ENCODE measurements around the gene PPP6R3. TPM values are rescaled to one million over a fixed set of nuclear protein-coding genes. Genes with fewer than 3 reads are reported as not detected.
A peak's percentile ranks its signal among the peaks of the same experiment; 100 is the strongest.

The PPP6R3 gene
- total RNA-seq, 2 experiments from 2014 or later = 95.4 to 103 TPM

DNA sequence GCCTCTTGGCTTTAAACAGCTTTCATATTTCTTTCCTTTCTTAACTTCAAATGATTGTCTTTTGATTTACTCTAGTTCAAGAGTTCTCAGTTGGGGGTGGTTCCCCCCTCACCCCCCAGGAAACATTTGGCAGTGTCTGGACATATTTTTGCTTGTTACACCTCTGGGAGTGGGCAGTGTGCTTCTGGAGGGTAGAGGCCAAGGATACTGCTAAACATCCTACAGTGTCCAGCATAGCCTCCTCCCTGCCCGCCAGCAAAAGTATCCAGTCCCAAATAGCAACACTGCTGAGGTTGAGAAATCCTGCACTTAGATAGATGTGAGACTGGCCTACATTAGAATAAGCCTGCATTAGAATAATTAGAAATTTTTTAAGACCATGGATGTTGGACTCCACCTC lies 3.2 kb downstream of the PPP6R3 start:
- intact Hi-C loops (cut with micrococcal nuclease) = no loop called here
- Mint-ChIP-seq H3K9me3 (no peaks in the 10 kb centered on the region), H3K27me3 (no peaks in the 10 kb centered on the region), H3K4me1 (ENCODE audit: low read depth) (peaks cover 53% of the 10 kb centered on the region), H3K36me3 (ENCODE audit: low read depth) (peaks cover 34% of the 10 kb centered on the region), H3K4me3 (peak overlapping the region; percentile 85), H3K27ac (peak overlapping the region; percentile 50)
- POLR2A ChIA-PET = interaction anchor here (1.5 kb wide), 2 partner anchors 14 to 166 kb away, joined by 3 read pairs; no protein-coding TSS in a partner anchor
- no peak for ATAC-seq
- TF ChIP-seq, protein P1, sequence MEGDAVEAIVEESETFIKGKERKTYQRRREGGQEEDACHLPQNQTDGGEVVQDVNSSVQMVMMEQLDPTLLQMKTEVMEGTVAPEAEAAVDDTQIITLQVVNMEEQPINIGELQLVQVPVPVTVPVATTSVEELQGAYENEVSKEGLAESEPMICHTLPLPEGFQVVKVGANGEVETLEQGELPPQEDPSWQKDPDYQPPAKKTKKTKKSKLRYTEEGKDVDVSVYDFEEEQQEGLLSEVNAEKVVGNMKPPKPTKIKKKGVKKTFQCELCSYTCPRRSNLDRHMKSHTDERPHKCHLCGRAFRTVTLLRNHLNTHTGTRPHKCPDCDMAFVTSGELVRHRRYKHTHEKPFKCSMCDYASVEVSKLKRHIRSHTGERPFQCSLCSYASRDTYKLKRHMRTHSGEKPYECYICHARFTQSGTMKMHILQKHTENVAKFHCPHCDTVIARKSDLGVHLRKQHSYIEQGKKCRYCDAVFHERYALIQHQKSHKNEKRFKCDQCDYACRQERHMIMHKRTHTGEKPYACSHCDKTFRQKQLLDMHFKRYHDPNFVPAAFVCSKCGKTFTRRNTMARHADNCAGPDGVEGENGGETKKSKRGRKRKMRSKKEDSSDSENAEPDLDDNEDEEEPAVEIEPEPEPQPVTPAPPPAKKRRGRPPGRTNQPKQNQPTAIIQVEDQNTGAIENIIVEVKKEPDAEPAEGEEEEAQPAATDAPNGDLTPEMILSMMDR (IDR thresholded peaks at IDR 0.05) = no peak
- CTCF ChIA-PET = no interaction called here
- no peak for DNase-seq

DNA sequence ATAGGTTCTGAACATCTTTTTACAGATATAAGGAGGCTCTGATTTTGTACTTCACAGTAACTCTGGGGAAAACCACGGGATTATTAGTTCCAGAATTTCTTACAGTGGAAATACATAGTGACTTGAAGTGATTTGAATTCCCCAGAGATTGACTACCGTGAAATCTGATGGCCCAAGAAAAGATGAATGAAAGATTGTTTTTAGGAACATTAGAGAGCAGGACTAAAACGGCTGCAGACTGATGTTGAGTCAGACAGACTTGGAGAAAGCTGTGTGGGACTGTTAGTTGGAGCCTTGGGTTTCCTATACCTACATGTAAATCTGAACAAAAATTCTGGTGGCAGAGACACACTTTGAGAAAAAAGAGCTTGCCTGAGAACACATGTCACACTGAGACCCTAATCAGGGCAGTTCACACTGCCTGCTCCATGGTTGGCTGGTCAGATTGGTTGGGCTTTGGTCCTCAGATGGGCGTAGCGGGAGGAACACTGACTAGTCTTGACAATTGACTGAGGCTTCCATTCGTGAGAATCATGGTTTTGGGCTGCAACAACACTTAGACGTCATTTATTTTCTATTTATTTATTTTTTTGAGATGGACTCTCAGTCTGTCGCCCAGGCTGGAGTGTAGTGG lies 6.8 kb downstream of the PPP6R3 start:
- POLR2A ChIA-PET = interaction anchor here (1.0 kb wide), 1 partner anchor 67 kb away, joined by 3 read pairs; no protein-coding TSS in a partner anchor
- TF ChIP-seq, protein P1 (IDR thresholded peaks at IDR 0.05) = no peak
- no peaks in the 10 kb centered on the region for H3K27me3 Mint-ChIP-seq
- H3K27ac Mint-ChIP-seq = no peak overlapping the region
- intact Hi-C loops (cut with micrococcal nuclease) = no loop called here
- H3K36me3 Mint-ChIP-seq (ENCODE audit: low read depth) = peaks cover 42% of the 10 kb centered on the region
- peaks cover 86% of the 10 kb centered on the region for H3K4me1 Mint-ChIP-seq (ENCODE audit: low read depth)
- H3K4me3 Mint-ChIP-seq = no peak overlapping the region
- DNase-seq = no peak
- H3K9me3 Mint-ChIP-seq = no peaks in the 10 kb centered on the region
- CTCF ChIA-PET = no interaction called here
- no peak for ATAC-seq

DNA sequence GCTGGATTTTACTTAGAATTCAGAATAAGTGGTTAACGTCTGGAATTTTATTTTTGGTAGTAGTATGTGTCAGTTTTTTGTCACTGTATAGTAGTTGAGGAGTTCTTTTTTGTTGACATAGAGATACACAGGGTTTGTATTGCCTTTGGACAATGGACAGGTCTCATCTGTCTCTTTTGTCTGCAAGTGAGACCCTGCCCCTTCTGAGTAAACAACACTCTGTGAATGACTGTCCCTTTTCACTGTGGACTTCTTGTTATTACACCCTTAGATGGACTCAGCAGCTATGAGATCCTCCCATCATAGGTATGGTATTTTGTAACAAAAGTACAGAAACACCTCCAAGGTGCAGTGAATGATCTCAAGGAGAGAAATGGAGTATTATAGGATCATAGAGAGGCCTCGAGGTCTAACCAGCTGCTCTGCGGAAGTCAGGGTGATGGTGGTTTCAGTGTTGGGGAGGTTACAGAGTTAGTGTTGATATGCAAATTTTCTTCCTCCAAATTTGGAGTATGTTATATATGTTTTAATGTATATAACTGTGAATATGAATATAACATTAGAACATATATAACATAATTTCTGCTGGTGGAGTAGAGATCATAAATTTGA lies 7.8 kb downstream of the PPP6R3 start:
- no peaks in the 10 kb centered on the region for H3K9me3 Mint-ChIP-seq
- CTCF ChIA-PET = no interaction called here
- intact Hi-C loops (cut with micrococcal nuclease) = no loop called here
- peaks cover 45% of the 10 kb centered on the region for H3K36me3 Mint-ChIP-seq (ENCODE audit: low read depth)
- peak overlapping the region; percentile 14 for H3K4me3 Mint-ChIP-seq
- peak; percentile 36 for ATAC-seq
- no peaks in the 10 kb centered on the region for H3K27me3 Mint-ChIP-seq
- TF ChIP-seq, protein P1 (IDR thresholded peaks at IDR 0.05) = no peak
- POLR2A ChIA-PET = interaction anchor here (0.9 to 1.0 kb wide), 2 partner anchors 42 to 66 kb away, joined by 3 read pairs; no protein-coding TSS in a partner anchor
- peaks cover 88% of the 10 kb centered on the region for H3K4me1 Mint-ChIP-seq (ENCODE audit: low read depth)
- peak; percentile 48 for DNase-seq
- peak overlapping the region; percentile 66 for H3K27ac Mint-ChIP-seq

DNA sequence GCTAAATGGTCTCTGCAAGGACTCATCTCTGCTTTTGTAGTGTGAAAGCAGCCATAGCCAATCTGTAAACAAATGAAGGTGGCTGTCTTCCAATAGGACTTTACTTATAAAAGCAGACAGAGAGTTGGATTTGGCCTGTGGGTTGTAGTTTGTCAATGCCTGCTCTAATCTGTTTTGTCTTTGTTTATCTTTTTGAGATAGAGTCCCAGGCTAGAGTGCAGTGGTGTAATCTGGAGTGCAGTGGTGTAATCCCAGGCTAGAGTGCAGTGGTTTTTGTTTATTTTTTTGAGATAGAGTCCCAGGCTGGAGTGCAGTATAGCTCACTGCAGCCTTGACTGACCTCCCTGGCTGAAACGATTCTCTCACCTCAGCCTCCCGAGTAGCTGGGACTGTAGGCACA lies 8.6 kb downstream of the PPP6R3 start:
- H3K27ac Mint-ChIP-seq = no peak overlapping the region
- H3K4me3 Mint-ChIP-seq = no peak overlapping the region
- ATAC-seq (no peak), DNase-seq (no peak)
- H3K36me3 Mint-ChIP-seq (ENCODE audit: low read depth) = peaks cover 48% of the 10 kb centered on the region
- peaks cover 87% of the 10 kb centered on the region for H3K4me1 Mint-ChIP-seq (ENCODE audit: low read depth)
- intact Hi-C loops (cut with micrococcal nuclease) = no loop called here
- H3K27me3 Mint-ChIP-seq = no peaks in the 10 kb centered on the region
- ChIA-PET CTCF (no interaction called here), POLR2A (no interaction called here)
- TF ChIP-seq, protein P1 (IDR thresholded peaks at IDR 0.05) = no peak
- no peaks in the 10 kb centered on the region for H3K9me3 Mint-ChIP-seq

DNA sequence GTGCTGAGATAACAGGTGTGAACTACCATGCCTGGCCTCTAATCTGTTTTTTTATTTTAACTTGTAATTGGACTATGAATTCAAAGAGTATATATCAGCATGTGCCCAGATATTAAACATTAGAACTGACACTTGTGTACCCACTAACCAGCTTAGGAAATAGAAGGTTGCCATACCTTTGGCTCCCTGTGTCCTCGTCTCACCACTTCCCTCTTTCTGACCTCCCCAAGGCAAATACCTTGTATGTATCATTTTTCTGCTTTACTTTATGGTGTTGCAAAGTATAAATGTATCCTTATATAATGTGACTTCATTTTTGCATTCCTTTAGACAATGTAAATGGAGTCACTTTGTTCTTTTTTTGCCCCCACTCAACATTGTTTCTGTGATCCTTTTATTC lies 9.1 kb downstream of the PPP6R3 start:
- Mint-ChIP-seq H3K4me3 (no peak overlapping the region), H3K27ac (peak overlapping the region; percentile 58), H3K9me3 (no peaks in the 10 kb centered on the region), H3K4me1 (ENCODE audit: low read depth) (peaks cover 86% of the 10 kb centered on the region), H3K36me3 (ENCODE audit: low read depth) (peaks cover 47% of the 10 kb centered on the region), H3K27me3 (no peaks in the 10 kb centered on the region)
- intact Hi-C loops (cut with micrococcal nuclease) = no loop called here
- TF ChIP-seq, protein P1 (IDR thresholded peaks at IDR 0.05) = no peak
- CTCF ChIA-PET = no interaction called here
- ATAC-seq (no peak), DNase-seq (no peak)
- POLR2A ChIA-PET = no interaction called here

All from activated CD8-positive, alpha-beta T cell treated with anti-CD3 and anti-CD28 coated beads for 36 hours (primary cell).